GM19099 (cell line): Measurements from ENCODE around the gene DDX54.
A peak's percentile ranks its signal among the peaks of the same experiment; 100 is the strongest.

Source experiments
- POLR2A ChIP-seq: IDR thresholded peaks from 3 replicates; pipeline ENCODE4 v1.6.1; 2011; ENCODE audit warnings: low read depth; ENCODE audit not compliant: insufficient read length; ENCODE audit errors: extremely low read depth

DDX54 gene

DNA sequence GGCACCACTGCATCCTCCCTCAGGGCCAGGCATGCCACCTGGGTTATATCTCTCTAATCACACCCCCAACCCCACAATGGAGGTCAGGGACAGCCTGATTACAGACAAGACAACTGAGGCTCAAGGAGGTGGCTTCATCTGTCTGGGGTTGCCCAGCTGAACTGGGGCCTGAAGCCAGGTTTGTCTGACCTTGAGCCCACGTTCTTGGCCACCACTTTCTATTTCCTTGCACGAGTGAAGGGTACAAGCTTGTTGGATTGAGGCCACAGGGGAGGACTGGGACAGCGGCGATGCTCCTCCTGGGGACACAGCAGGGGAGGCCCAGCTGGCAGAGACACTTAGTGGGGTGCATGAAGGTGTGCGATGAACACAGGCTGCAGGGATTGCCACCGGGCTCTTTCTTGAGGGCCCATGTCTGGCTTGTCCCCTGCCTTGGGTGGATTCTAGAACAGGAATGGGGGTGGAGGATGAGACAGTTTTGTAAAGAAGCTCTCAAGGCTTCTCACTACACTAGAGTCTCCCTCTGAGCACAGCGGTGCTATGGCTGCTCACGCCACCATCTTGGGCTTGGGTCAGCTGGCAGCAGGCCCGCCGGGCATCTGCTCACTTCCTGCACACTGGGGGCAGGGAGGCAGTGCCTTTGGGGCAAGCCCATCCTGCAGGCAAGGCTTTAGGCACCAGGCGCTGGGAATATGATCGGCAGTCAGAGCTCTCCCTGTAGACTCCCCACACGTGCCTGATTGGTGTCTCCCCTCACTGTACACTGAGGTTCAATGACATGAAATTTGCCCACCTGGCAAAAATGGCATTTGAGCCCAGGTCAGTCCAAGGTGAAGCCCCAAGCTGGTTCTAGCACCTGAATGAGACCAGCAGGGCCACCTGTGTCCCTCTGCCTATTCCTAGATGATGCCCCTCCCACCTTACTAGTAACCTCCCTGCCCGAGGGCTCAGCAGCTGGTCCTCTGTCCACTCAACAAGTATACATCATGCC lies 16.2 kb upstream of the DDX54 start:
- TF ChIP-seq POLR2A = no peak

DNA sequence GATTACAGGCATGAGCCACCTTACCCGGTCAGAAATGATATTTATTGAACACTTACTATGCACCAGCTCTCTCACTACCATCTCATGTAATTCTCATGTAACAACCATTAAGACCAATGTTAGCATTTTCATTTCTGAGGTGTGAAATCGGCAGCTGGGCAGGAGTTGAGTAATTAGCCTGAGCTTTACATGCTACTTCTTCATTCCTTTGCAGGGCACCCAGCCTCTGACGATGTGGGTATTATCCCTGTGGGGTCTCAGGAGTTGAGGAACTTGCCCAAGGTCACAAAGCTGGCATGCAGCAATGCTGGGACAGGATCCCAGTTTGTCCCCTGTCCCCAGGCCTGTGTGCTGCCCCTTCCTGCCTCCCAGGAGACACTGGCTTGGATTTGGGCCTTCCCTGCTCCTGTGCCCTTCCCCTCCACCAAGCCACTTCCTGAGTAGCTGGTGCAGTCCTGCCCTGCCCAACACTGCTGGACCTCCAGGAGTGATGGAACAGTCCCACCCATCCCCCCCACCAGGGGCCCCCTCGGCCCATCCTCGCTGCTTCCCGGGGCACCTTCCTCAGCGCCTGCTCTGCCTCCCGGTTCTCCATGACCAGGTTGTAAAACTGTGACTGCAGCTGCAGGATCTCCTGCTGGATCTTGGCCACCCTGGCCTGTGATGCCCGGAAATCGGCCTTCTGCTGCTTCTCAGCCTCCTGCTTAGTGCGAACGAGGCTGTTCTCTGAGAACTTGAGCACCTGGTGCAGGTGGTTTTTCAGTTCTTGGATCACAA lies 14.9 kb upstream of the DDX54 start:
- no peak for TF ChIP-seq POLR2A

DNA sequence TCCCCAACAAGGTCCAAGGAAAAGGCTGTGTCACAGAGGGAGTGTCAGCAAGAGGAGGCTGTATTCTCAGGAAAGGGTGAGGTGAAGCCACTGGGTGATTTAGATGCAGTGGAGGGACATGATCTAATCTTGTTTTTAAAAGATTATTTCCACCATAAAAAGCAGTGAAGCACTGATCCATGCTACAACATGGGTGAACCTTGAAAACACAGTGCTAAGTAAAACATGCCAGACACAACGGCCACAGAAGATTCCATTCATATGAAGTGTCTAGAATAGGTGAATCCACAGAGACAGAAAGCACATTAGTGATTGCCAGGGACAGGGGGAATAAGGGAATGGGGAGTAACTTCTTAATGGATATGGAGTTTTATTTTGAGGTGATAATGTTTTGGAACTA lies 13.0 kb upstream of the DDX54 start:
- no peak for TF ChIP-seq POLR2A

DNA sequence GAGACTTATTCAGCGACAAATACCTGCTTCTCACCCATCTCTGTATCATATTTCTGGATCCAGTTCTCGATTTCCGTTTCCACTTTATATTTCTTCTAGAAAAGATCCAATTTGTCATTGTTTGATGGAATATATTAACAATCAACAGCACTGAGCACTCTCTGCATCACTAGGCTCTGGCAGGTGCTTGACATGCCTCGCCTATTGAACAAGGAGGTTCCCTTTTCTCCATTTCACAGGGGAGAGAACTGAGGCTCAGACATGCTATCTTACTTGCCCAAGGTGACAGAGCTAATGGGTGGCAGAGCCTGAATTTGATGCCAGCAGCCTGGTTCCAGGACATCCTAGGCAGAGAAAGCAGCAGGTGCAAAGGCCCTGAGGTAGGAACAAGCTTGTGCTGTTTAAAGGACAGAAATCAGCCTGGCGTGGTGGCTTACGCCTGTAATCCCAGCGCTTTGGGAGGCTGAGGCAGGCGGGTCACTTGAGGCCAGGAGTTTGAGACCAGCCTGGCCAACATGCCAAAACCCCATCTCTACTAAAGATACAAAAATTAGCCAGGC lies 12.3 kb upstream of the DDX54 start:
- TF ChIP-seq POLR2A = no peak

DNA sequence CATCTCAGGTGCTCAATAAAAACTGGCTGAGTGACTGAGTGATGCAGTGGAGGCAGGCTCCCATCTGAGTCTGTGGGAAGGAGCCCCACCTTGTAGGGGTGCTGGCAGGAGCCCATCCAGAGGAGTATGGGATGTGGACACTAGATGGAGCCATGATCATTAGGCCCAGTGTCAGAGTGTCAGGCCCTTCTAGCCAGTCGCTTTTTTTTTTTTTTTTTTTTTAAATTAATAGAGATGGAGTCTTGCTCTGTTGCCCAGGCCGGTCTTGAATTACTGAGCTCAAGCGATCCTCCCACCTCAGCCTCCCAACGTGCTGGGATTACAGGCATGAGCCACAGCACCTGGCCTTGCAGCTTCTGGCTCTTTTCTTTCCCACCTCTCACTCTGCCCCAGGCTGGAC lies 11.7 kb upstream of the DDX54 start:
- no peak for TF ChIP-seq POLR2A

DNA sequence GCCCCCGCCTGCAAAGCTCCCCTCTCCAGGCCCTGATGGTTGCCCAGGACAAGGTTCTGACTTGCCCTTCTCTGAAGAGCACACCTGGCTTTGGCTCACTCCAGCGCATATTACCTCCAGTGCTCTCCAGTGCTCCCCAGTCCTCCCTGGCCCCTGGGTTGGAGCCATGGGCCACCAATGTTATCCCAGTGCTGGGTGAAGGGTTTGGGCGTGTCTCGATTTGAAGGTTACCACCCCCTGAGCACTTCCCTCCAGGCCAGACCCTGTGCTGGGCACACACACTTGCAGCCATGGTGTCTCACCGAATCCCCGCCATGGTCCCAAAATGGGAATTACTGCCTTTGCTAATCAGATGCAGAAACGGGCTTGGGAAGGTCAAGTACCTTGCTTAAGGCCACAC lies 11.3 kb upstream of the DDX54 start:
- TF ChIP-seq POLR2A = no peak

DNA sequence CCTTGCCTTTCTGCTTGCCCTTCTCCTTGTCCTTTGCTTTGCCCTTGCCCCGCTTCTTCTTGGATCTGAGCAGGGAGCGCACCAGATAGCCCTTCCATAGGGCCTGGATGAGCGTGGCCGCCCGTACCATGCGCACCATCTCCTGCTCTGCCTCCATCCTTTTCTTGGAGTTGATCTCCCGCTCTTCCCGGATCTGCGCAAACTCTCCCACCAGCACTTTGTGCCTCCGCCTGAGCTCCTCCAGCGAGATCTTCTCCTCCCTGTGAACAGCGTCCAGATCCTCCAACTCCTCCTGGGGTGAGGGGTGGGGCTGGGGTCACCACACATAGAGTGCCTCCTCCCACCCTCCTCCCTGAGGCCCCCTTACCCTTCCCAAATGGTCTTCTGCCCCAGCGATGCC lies 10.3 kb upstream of the DDX54 start:
- no peak for TF ChIP-seq POLR2A

DNA sequence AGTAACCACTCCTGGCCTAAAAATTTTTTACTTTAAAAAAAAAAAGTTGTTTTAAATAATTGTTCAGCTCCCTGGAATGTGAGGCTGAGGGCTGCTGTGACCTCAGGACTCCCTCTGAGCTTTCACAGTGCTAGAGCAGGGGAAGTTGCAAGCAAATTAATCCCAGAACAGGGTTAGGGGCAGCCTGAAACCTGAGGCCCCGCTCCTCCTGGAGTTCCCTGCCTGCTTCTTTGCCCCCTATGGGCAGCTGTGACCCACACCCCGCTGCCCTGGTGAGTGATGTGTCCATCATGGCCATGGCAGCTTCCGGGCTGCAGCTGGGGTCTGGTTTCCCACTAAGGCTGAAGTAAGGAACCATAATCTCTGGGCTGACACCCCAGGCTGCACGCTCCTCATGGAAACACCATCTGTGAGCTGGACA lies 9.7 kb upstream of the DDX54 start:
- no peak for TF ChIP-seq POLR2A

DNA sequence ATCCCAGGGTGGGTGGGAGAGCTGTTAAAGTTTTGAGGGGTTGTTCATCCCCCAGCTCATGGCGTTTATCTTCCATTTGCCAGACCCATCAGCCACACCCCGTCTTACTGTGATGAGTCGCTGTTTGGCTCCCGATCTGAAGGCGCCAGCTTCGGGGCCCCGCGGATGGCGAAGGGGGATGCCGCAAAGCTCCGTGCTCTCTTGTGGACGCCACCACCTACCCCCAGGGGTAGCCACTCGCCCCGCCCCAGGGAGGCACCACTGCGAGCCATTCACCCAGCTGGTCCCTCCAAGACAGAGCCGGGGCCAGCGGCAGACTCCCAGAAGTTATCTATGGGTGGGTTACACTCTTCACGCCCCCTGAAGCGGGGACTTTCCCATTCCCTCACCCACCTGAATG lies 5.9 kb upstream of the DDX54 start:
- TF ChIP-seq POLR2A = no peak

DNA sequence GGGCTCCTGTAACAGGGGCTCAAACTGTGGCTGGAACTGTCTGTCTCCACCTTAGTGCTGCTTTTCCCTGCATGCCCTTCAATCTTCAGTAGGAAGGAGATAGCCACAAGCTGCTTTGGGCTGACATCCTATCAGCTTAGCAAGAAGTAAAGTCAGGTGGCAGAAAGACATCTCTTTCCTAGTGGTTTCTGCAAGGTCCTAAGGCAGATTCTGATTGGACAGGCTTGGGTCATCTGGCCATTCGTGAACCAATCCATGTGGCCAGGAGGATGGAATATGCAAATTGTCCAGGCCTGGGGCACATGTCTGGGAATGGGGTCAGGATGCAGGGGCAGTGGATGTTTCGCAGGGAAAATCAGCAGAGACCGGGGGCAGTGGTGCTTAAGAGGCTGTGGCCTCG lies 5.5 kb upstream of the DDX54 start:
- no peak for TF ChIP-seq POLR2A

DNA sequence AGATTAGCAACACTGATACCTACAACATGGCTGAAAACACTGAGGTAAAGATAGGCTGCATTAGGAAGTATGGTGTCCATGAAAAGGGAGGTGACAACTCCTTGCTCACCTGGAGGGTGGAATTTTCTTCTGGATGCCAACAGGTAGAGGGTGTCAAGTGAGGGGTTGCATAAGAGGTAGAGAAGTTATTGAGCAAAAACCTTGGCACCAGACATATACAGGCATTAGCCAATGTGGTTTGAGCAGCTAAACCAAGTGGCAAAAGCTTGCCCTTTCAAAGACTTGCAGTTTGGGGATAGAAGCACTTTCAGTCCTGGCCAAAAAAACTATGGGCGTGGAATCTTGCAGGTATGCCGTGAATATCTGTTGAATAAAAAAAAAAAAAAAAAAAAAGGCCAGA lies 4.1 kb upstream of the DDX54 start:
- no peak for TF ChIP-seq POLR2A

DNA sequence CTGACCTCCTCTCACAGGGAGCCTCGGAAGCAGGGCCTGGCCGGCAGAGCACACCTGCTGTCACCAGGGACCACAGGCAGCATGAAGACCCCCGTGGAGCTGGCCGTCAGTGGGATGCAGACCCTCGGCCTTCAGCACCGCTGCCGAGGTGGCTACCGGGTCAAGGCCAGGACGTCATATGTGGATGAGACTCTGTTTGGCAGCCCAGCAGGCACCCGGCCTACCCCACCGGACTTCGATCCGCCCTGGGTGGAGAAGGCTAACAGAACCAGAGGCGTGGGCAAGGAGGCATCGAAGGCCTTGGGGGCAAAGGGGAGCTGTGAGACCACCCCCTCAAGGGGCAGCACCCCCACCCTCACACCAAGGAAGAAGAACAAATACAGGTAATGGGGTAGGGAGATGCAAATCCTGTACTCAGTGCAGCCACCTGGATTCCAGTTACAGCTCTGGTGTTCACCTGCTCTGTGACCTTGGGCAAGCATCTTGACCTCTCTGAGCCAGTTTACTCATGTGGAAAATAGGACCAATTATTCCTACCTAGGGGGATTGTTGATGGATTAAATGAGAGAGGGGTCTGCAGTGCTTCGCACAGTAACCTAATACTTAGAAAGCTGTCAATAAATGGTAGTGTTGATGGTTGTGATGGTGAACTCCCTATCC lies 1.5 kb upstream of the DDX54 start:
- TF ChIP-seq POLR2A = no peak

DNA sequence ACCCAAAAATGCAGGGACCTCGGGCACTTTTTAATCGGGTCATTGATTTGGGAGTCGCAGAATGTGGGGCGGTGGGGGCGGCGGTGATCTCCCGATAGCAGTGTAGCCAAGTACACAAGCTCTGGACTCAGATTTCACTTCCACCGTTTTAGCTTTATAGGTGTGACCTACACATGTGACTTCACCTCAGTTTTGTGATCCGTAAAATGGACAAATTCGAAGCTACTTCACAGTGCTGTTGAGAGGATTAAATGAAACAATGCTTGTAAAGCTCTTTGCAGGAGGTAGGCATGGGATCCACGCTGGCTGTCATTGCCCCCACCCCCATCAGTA lies 721 bp upstream of the DDX54 start:
- TF ChIP-seq POLR2A = no peak

DNA sequence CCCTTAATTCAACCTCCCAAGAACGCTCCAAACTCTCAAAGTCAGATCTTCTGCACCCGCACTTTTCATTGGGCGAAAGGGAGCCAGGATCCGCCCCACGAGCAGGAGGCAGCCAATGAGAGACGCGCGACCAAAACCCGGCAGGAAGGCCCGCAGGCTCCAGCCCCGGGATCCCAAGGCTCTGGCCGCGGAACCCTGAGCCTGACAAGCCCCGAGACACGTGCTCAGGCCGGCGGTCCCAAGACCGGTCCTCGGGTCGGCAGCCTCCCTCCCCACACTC lies 438 bp downstream of the DDX54 start:
- TF ChIP-seq POLR2A = peak; percentile 14

DNA sequence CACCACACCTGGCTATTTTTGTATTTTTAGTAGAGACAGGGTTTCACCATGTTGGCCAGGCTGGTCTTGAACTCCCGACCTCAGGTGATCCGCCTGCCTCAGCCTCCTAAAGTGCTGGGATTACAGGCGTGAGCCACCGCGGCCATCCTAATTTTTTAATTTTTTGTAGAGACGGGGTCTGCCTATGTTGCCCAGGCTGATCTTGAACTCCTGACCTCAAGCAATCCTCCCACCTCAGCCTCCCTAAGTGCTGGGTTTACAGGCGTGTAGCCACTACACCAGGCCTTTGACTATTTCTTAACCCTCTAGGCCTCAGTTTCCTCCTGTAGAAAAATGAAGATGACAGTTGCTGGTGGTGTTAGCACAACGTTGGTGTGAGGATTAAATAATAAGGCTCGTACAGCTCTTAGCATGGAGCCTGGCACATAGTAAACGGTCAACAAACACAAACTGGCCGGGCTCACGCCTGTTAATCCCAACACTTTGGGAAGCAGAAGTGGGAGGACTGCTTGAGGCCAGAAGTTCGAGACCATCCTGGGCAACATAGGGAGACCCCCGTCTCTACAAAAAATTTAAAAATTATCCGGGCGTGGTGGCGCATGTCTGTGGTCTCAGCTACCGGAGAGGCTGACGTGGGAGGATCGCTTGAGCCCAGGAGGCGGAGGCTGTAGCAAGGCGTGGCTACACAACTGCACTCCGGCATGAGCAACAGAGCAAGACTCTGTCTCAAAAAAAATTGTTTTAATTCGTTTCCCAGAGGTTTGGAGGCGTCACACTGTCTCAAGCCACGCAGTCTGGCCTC lies 979 bp downstream of the DDX54 start:
- TF ChIP-seq POLR2A = no peak
